Measurements from ENCODE around the gene BTG4. TPM values are rescaled to one million over a fixed set of nuclear protein-coding genes. Genes with fewer than 3 reads are reported as not detected.

The BTG4 gene
- total and polyA plus RNA-seq, 2 donors (not counting 3 experiments of a cell fraction or from before 2014, with no cell fraction given), result not detected

GRCh38 chr11:111548525-111548924 lies 36.3 kb upstream of the BTG4 start:
- BruUV-seq (replicated peaks), result no TSS peak
- no peaks in the 10 kb centered on the region for H4K20me1 ChIP-seq (replicated peaks; ENCODE audit: control insufficient read depth, extremely low read depth, insufficient read depth, low read length)
- FAIRE-seq (no peak), DNase-seq (ENCODE audit: low read depth, low spot score) (no peak)
- no peak overlapping the region for H2AFZ ChIP-seq (ENCODE audit: low read depth, low read length)
- TF ChIP-seq MAX (IDR thresholded peaks at IDR 0.05; ENCODE audit: insufficient read depth, insufficient read length) (no peak), GATA2 (IDR thresholded peaks at IDR 0.05; ENCODE audit: insufficient read depth, insufficient read length, low read depth, low read length) (no peak), EZH2 (IDR thresholded peaks at IDR 0.05; ENCODE audit: borderline replicate concordance, low read depth, low read length, severe bottlenecking) (no peak), CTCF (IDR thresholded peaks at IDR 0.05; ENCODE audit: extremely low read depth in 1 of 2, insufficient read depth in 1 of 2, low read depth in 1 of 2, low read length in 2 of 2) (no peak), POLR2AphosphoS5 (IDR thresholded peaks at IDR 0.05; ENCODE audit: insufficient read depth, low read depth, low read length) (no peak), POLR2A (IDR thresholded peaks at IDR 0.05; ENCODE audit: low read depth, low read length) (no peak), JUN (IDR thresholded peaks at IDR 0.05; ENCODE audit: borderline replicate concordance, insufficient read depth, insufficient read length, low read depth) (no peak), FOS (IDR thresholded peaks at IDR 0.05; ENCODE audit: borderline replicate concordance, insufficient read depth, low read length) (no peak), MYC (IDR thresholded peaks at IDR 0.05; ENCODE audit: low read depth, low read length) (no peak)
- H3K4me3 ChIP-seq (replicated peaks in 1 of 3; ENCODE audit: insufficient read depth in 1 of 3, low read depth in 1 of 3, low read length in 3 of 3), result no peak overlapping the region
- intact Hi-C loops (cut with micrococcal nuclease) (no loop called here), dilution Hi-C loops (cut with MboI; ENCODE audit: extremely low pct_ligation_motif_present, low sequenced_read_pairs) (no loop called here)
- no peaks in the 10 kb centered on the region for H3K79me2 ChIP-seq (ENCODE audit: control insufficient read depth, insufficient read depth, low read length)
- H3K9me3 ChIP-seq (replicated peaks; ENCODE audit: control insufficient read depth, insufficient read depth, low read length), result no peaks in the 10 kb centered on the region
- peaks cover 11 to 22% of the 10 kb centered on the region in 2 experiments for H3K27me3 ChIP-seq (ENCODE audit: control insufficient read depth in 2 of 2, insufficient read depth in 2 of 2, low read length in 2 of 2)
- POLR2A ChIA-PET, result no interaction called here
- no peaks in the 10 kb centered on the region for H3K36me3 ChIP-seq (ENCODE audit: control insufficient read depth in 2 of 2, extremely low read depth in 1 of 2, insufficient read depth in 2 of 2, low read length in 2 of 2)
- no peaks in the 10 kb centered on the region for H3K9me1 ChIP-seq (replicated peaks; ENCODE audit: control insufficient read depth, extremely low read depth, insufficient read depth, low read length)
- no peaks in the 10 kb centered on the region for H3K4me1 ChIP-seq (ENCODE audit: control insufficient read depth, extremely low read depth, insufficient read depth, low read length)
- H3K4me2 ChIP-seq (ENCODE audit: insufficient read depth, low read length), result no peak overlapping the region
- no peak overlapping the region for H3K27ac ChIP-seq (ENCODE audit: insufficient read depth, low read depth, low read length)
- H3K9ac ChIP-seq (replicated peaks; ENCODE audit: extremely low read depth, insufficient read depth, low read length), result no peak overlapping the region
- CTCF ChIA-PET, result no interaction called here
